A549 (cell line): ENCODE results near the gene HNF4A. TPM values are rescaled to one million over a fixed set of nuclear protein-coding genes. Genes with fewer than 3 reads are reported as not detected.

Source experiments
- ATAC-seq, 2 experiments: fragments of 200-7000 bp in 1 of 2; fragments of >200 bp in 1 of 2; cut with Nextera tagmentation in 1 of 2; cut with Tn5 transposase in 1 of 2; 3 replicates each; pipeline versions ENCODE4 v1.8.0 to v1.9.1; 2018 to 2020; ENCODE audit warnings: mild to moderate bottlenecking in 1 of 2, moderate library complexity in 1 of 2
- CTCF ChIA-PET: fragments of 300-600 bp; sonication (Branson Sonifier 250); formaldehyde crosslinking; extraction: SDS; loops from one replicate; lab custom pipeline; 2021; ENCODE audit warnings: antibody characterized with exemption, inconsistent platforms; lab: Yijun Ruan, JAX
- POLR2A ChIA-PET: fragments of 350-600 bp; formaldehyde crosslinking; extraction: SDS; loops from one replicate; lab custom pipeline; 2021; ENCODE audit warnings: antibody characterized with exemption, inconsistent platforms; lab: Yijun Ruan, JAX
- DNase-seq, 2 experiments: peaks; one replicate each; pipeline versions ENCODE4 v3.0.0 to v3.0.0-alpha.2; 2011 to 2016; ENCODE audit warnings: low read depth in 1 of 2, low spot score in 1 of 2
- FAIRE-seq: peaks from 2 replicates; lab custom pipeline; 2011; peaks lifted over from hg19 to GRCh38; lab: Jason Lieb, UNC
- H3K27ac ChIP-seq, 2 experiments: fragments of >200 bp; sonication (Bioruptor Twin); formaldehyde crosslinking; 3 replicates each; pipeline ENCODE4 v1.5.1; 2016 to 2017
- H3K4me1 ChIP-seq: fragments of >200 bp; sonication (Bioruptor Twin); formaldehyde crosslinking; 3 replicates; pipeline ENCODE4 v1.6.1; 2016
- H3K4me2 ChIP-seq: fragments of >200 bp; sonication (Bioruptor Twin); formaldehyde crosslinking; 3 replicates; pipeline ENCODE4 v1.6.1; 2016
- H3K4me3 ChIP-seq: fragments of >200 bp; sonication (Bioruptor Twin); formaldehyde crosslinking; 3 replicates; pipeline ENCODE4 v1.5.1; 2016
- H3K9me3 ChIP-seq: fragments of >200 bp; sonication (Bioruptor Twin); formaldehyde crosslinking; 3 replicates; pipeline ENCODE4 v1.6.1; 2016
- CBX2 ChIP-seq: fragments of 200-600 bp; sonication (generic); IDR thresholded peaks from 2 replicates; pipeline ENCODE4 v1.6.1; 2016; ENCODE audit warnings: low read depth, mild to moderate bottlenecking, borderline replicate concordance
- CBX8 ChIP-seq: fragments of 200-600 bp; sonication (generic); IDR thresholded peaks from 2 replicates; pipeline ENCODE4 v1.6.1; 2016
- EHF ChIP-seq: fragments of 250-450 bp; sonication (Bioruptor Pico); IDR thresholded peaks from 2 replicates; pipeline ENCODE4 v1.5.0; 2020; ENCODE audit warnings: mild to moderate bottlenecking
- EP300 ChIP-seq, 2 experiments: fragments of >200 bp; sonication (Bioruptor Twin); formaldehyde crosslinking; IDR thresholded peaks; 2 replicates in 1 of 2; 3 replicates in 1 of 2; pipeline ENCODE4 v1.6.1; 2016 to 2017
- FOSB ChIP-seq: fragments of 250-450 bp; sonication (Bioruptor Pico); IDR thresholded peaks from 2 replicates; pipeline ENCODE4 v1.5.0; 2020; ENCODE audit warnings: mild to moderate bottlenecking, moderate library complexity
- HOXA7 ChIP-seq: fragments of 250-450 bp; sonication (Bioruptor Pico); IDR thresholded peaks from 2 replicates; pipeline ENCODE4 v1.5.0; 2020; ENCODE audit warnings: mild to moderate bottlenecking, moderate library complexity
- KDM1A ChIP-seq: fragments of 200-600 bp; sonication (generic); IDR thresholded peaks from 2 replicates; pipeline ENCODE4 v1.6.1; 2016; ENCODE audit warnings: low read depth, mild to moderate bottlenecking
- NPAS2 ChIP-seq: fragments of 250-450 bp; sonication (Bioruptor Pico); IDR thresholded peaks from 2 replicates; pipeline ENCODE4 v1.8.0; 2022; ENCODE audit warnings: mild to moderate bottlenecking, moderate library complexity, borderline replicate concordance
- NR3C1 ChIP-seq: fragments of >200 bp; sonication (Bioruptor Twin); formaldehyde crosslinking; IDR thresholded peaks from 3 replicates; pipeline ENCODE4 v1.6.1; 2017
- POLR2A ChIP-seq: IDR thresholded peaks from 2 replicates; pipeline ENCODE4 v1.6.1; 2012; ENCODE audit warnings: mild to moderate bottlenecking, low read length
- RAD21 ChIP-seq, 2 experiments: fragments of >200 bp in 1 of 2; sonication (Bioruptor Twin) in 1 of 2; formaldehyde crosslinking in 1 of 2; IDR thresholded peaks in 1 of 2; conservative IDR thresholded peaks in 1 of 2; 2 replicates in 1 of 2; 3 replicates in 1 of 2; pipeline ENCODE4 v1.6.1; 2012 to 2018; ENCODE audit warnings: inconsistent platforms in 1 of 2
- RARB ChIP-seq: fragments of 250-450 bp; sonication (Bioruptor Pico); IDR thresholded peaks from 2 replicates; pipeline ENCODE4 v1.8.0; 2021; ENCODE audit warnings: mild to moderate bottlenecking, moderate library complexity
- REST ChIP-seq: fragments of 200-600 bp; sonication (generic); IDR thresholded peaks from 2 replicates; pipeline ENCODE4 v1.6.1; 2016; ENCODE audit warnings: antibody characterized with exemption, mild to moderate bottlenecking, moderate library complexity
- RNF2 ChIP-seq: fragments of 200-600 bp; sonication (generic); IDR thresholded peaks from 2 replicates; pipeline ENCODE4 v1.6.1; 2016; ENCODE audit warnings: low read depth, mild to moderate bottlenecking, antibody characterized with exemption, moderate library complexity, borderline replicate concordance
- TFCP2L1 ChIP-seq: fragments of 250-450 bp; sonication (Bioruptor Pico); IDR thresholded peaks from 2 replicates; pipeline ENCODE4 v1.5.0; 2021; ENCODE audit warnings: mild to moderate bottlenecking
- ZC3H11A ChIP-seq: fragments of 450-650 bp; IDR thresholded peaks from 2 replicates; pipeline ENCODE4 v1.6.1; 2014; ENCODE audit warnings: antibody characterized with exemption, mild to moderate bottlenecking
- ZFP36 ChIP-seq: fragments of 450-650 bp; IDR thresholded peaks from 2 replicates; pipeline ENCODE4 v1.6.1; 2014; ENCODE audit warnings: borderline replicate concordance; ENCODE audit not compliant: partially characterized antibody
- WGBS: methylation state at CpG from one replicate; pipeline ENCODE4 v1.1.6; 2017; ENCODE audit errors: missing lambda C conversion rate; 5-methylcytosine and 5-hydroxymethylcytosine counted together
- polyA plus RNA-seq, 4 experiments: library from polyadenylated mRNA; depleted of rRNA in 3 of 4; stranded (reverse); fragments of >200 nt; fragmentation: RNase III in 1 of 4; extraction: RNeasy Plus Mini Kit Qiagen cat#74134 plus additional on column Dnase treatment in 1 of 4; gene quantifications; 2 replicates in 3 of 4; 3 replicates in 1 of 4; pipeline ENCODE4 v1.2.3, GENCODE V29; 2011 to 2017
- TF ChIP-seq, protein P1 (sequence below): fragments of >200 bp; sonication (Bioruptor Twin); formaldehyde crosslinking; IDR thresholded peaks from 3 replicates; pipeline ENCODE4 v1.5.1; 2016
- TF ChIP-seq, protein P2 (sequence below): fragments of >200 bp; sonication (Bioruptor Twin); formaldehyde crosslinking; IDR thresholded peaks from 3 replicates; pipeline ENCODE4 v1.6.1; 2016
- TF ChIP-seq, protein P3 (sequence below): IDR thresholded peaks from 2 replicates; pipeline ENCODE4 v1.6.1; 2012

The HNF4A gene
- polyA plus RNA-seq, 2 of the 4 experiments (the other 2 are of a cell fraction): 20.0 to 26.2 TPM

DNA sequence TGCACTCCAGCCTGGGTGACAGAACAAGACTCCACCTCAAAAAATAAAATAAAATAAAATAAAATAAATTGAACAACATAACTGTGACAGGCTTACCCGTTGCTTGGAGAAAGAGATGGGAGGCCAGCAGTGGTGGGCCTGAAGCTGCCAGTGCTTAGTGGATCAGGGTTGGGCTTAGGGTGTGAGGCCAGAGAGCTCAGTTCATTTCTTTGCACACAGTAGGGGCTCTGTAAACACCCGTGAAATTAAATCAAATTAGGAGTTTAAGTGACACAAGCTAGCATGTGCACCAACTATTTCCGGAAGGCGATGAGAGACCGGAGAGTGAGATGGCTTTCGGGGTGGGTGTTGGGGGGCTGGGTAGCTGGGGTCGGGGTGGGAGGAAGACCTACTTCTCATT, 94.4 kb downstream of the HNF4A start:
- DNase-seq: no peak
- FAIRE-seq: no peak
- no peak for ATAC-seq
- no peaks in the 10 kb centered on the region for H3K4me1 ChIP-seq
- WGBS: 74% methylated on average over 7 of the region's 7 CpGs
- H3K27ac ChIP-seq: peak overlapping the region in 1 of 2 experiments; percentile 4; a peak in 1 of 6 replicates
- no peak overlapping the region for H3K4me3 ChIP-seq
- TF ChIP-seq, protein P1, sequence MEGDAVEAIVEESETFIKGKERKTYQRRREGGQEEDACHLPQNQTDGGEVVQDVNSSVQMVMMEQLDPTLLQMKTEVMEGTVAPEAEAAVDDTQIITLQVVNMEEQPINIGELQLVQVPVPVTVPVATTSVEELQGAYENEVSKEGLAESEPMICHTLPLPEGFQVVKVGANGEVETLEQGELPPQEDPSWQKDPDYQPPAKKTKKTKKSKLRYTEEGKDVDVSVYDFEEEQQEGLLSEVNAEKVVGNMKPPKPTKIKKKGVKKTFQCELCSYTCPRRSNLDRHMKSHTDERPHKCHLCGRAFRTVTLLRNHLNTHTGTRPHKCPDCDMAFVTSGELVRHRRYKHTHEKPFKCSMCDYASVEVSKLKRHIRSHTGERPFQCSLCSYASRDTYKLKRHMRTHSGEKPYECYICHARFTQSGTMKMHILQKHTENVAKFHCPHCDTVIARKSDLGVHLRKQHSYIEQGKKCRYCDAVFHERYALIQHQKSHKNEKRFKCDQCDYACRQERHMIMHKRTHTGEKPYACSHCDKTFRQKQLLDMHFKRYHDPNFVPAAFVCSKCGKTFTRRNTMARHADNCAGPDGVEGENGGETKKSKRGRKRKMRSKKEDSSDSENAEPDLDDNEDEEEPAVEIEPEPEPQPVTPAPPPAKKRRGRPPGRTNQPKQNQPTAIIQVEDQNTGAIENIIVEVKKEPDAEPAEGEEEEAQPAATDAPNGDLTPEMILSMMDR: no peak
- no peak for TF ChIP-seq HOXA7
- no peak for TF ChIP-seq CBX2
- TF ChIP-seq ZFP36: no peak
- no peak for TF ChIP-seq REST
- TF ChIP-seq EHF (CRISPR knock-in tag): no peak
- TF ChIP-seq ZC3H11A: no peak
- no peak for TF ChIP-seq EP300 (IDR thresholded peaks at IDR 0.05)
- no peak for TF ChIP-seq RNF2
- no peak for TF ChIP-seq KDM1A
- no peak for TF ChIP-seq FOSB (CRISPR knock-in tag)
- TF ChIP-seq, protein P2, sequence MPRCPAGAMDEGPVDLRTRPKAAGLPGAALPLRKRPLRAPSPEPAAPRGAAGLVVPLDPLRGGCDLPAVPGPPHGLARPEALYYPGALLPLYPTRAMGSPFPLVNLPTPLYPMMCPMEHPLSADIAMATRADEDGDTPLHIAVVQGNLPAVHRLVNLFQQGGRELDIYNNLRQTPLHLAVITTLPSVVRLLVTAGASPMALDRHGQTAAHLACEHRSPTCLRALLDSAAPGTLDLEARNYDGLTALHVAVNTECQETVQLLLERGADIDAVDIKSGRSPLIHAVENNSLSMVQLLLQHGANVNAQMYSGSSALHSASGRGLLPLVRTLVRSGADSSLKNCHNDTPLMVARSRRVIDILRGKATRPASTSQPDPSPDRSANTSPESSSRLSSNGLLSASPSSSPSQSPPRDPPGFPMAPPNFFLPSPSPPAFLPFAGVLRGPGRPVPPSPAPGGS: no peak
- no peak for TF ChIP-seq CBX8
- TF ChIP-seq, protein P3, sequence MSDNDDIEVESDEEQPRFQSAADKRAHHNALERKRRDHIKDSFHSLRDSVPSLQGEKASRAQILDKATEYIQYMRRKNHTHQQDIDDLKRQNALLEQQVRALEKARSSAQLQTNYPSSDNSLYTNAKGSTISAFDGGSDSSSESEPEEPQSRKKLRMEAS: no peak
- TF ChIP-seq TFCP2L1 (CRISPR knock-in tag): no peak
- TF ChIP-seq POLR2A: no peak
- H3K9me3 ChIP-seq: no peaks in the 10 kb centered on the region
- POLR2A ChIA-PET: no interaction called here
- no peak overlapping the region for H3K4me2 ChIP-seq
- CTCF ChIA-PET: interaction anchor here (0.7 to 2.8 kb wide), 9 partner anchors 9 to 234 kb away, joined by 3 to 19 read pairs (median 9); no protein-coding TSS in a partner anchor

- DNase-seq: no peak
- H3K4me3 ChIP-seq: no peak overlapping the region
- no peak for FAIRE-seq
- POLR2A ChIA-PET: no interaction called here
- H3K9me3 ChIP-seq: no peaks in the 10 kb centered on the region
- CTCF ChIA-PET: interaction anchor here (0.7 to 2.8 kb wide), 10 partner anchors 8 to 235 kb away, joined by 3 to 19 read pairs (median 8); no protein-coding TSS in a partner anchor
- H3K4me2 ChIP-seq: 0 out of 3 replicates have a peak overlapping the region, but pooled peaks have one; percentile 9
- 46% methylated on average over 3 of the region's 3 CpGs for WGBS
- peak overlapping the region; percentile 4 to 7; a peak in 2 of 6 replicates for H3K27ac ChIP-seq
- no peak; a peak in 2 of 6 replicates for ATAC-seq
- no peaks in the 10 kb centered on the region for H3K4me1 ChIP-seq
- no peak for TF ChIP-seq NPAS2 (CRISPR knock-in tag)
- TF ChIP-seq, protein P3: no peak
- TF ChIP-seq, protein P1: no peak
- TF ChIP-seq NR3C1: no peak
- TF ChIP-seq, protein P2: no peak
- TF ChIP-seq REST: no peak
- TF ChIP-seq RARB: no peak
- no peak for TF ChIP-seq CBX2
- no peak for TF ChIP-seq ZC3H11A
- TF ChIP-seq FOSB (CRISPR knock-in tag): no peak
- no peak for TF ChIP-seq RAD21 (conservative IDR thresholded peaks at IDR 0.05 in 1 of 2, IDR thresholded peaks at IDR 0.05 in 1 of 2)
Measured at GRCh38 chr20:44450281-44450889, 94.9 kb downstream of the HNF4A start.
